Measurements from ENCODE around the gene EDNRA. TPM values are rescaled to one million over a fixed set of nuclear protein-coding genes. Genes with fewer than 3 reads are reported as not detected.
A peak's percentile ranks its signal among the peaks of the same experiment; 100 is the strongest.

The EDNRA gene
- polyA plus RNA-seq, 1 of the 3 experiments (the other 2 are of a cell fraction): 1.2 TPM

DNA sequence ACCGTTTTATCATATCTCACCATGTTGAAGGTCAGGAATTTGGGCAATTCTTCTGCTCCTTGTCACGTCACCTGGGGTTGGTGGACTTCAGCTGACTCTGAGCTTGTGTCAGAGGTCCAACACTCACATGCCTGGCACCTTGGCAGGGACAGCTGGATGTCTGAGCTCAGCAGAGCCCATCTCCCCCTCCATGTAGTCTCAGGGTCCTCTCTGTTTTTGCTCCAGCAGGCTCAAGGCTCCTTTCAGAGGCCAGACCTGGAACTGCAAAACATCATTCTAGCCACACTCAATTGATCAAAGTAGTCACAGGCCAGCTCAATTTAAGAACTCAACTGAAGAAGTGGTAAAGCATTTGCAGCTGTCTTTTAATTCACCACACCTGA is 45.4 kb downstream of the EDNRA start:
- no peaks in the 10 kb centered on the region for H4K20me1 ChIP-seq (ENCODE audit: insufficient read depth)
- ChIA-PET POLR2A (no interaction called here), CTCF (interaction anchor here (1.1 to 1.6 kb wide), 2 partner anchors 9 to 17 kb away, joined by 3 to 6 read pairs; no protein-coding TSS in a partner anchor)
- peaks cover 0 to 2% of the 10 kb centered on the region in 2 experiments; a peak in 3 of 4 replicates for H3K4me1 ChIP-seq (ENCODE audit: control insufficient read depth in 1 of 2, insufficient read depth in 2 of 2, low read depth in 1 of 2, low read length in 1 of 2)
- H3K27me3 ChIP-seq (ENCODE audit: insufficient read depth): no peaks in the 10 kb centered on the region
- H3K9me2 ChIP-seq: no peaks in the 10 kb centered on the region
- no peak overlapping the region for H2AFZ ChIP-seq (ENCODE audit: low read depth)
- no peak overlapping the region for H3K27ac ChIP-seq (ENCODE audit: low read depth in 2 of 2, low read length in 1 of 2)
- H3K36me3 ChIP-seq (replicated peaks in 1 of 2; ENCODE audit: control insufficient read depth in 1 of 2, insufficient read depth in 2 of 2, low read length in 1 of 2): no peaks in the 10 kb centered on the region
- no peak for TF ChIP-seq FOXJ3 (CRISPR knock-in tag; IDR thresholded peaks at IDR 0.05)
- no peak for TF ChIP-seq ELF1 (IDR thresholded peaks at IDR 0.05)
- no peak for TF ChIP-seq EP300 (IDR thresholded peaks at IDR 0.05; ENCODE audit: borderline replicate concordance in 1 of 2, low read depth in 1 of 2, low read length in 1 of 2)
- 0 out of 2 replicates have a peak, but pooled peaks have one; percentile 10 for TF ChIP-seq RAD21 (IDR thresholded peaks at IDR 0.05; ENCODE audit: low read length)
- TF ChIP-seq RCOR1 (IDR thresholded peaks at IDR 0.05; ENCODE audit: low read length): no peak
- TF ChIP-seq, protein P1, sequence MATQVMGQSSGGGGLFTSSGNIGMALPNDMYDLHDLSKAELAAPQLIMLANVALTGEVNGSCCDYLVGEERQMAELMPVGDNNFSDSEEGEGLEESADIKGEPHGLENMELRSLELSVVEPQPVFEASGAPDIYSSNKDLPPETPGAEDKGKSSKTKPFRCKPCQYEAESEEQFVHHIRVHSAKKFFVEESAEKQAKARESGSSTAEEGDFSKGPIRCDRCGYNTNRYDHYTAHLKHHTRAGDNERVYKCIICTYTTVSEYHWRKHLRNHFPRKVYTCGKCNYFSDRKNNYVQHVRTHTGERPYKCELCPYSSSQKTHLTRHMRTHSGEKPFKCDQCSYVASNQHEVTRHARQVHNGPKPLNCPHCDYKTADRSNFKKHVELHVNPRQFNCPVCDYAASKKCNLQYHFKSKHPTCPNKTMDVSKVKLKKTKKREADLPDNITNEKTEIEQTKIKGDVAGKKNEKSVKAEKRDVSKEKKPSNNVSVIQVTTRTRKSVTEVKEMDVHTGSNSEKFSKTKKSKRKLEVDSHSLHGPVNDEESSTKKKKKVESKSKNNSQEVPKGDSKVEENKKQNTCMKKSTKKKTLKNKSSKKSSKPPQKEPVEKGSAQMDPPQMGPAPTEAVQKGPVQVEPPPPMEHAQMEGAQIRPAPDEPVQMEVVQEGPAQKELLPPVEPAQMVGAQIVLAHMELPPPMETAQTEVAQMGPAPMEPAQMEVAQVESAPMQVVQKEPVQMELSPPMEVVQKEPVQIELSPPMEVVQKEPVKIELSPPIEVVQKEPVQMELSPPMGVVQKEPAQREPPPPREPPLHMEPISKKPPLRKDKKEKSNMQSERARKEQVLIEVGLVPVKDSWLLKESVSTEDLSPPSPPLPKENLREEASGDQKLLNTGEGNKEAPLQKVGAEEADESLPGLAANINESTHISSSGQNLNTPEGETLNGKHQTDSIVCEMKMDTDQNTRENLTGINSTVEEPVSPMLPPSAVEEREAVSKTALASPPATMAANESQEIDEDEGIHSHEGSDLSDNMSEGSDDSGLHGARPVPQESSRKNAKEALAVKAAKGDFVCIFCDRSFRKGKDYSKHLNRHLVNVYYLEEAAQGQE (IDR thresholded peaks at IDR 0.05; ENCODE audit: low read depth, low read length): no peak
- no peak for TF ChIP-seq CTCF (IDR thresholded peaks at IDR 0.05)
- H3F3A ChIP-seq (replicated peaks; ENCODE audit: insufficient read depth): no peaks in the 10 kb centered on the region
- no peak overlapping the region for H3K4me2 ChIP-seq
- H3K9ac ChIP-seq: no peak overlapping the region
- H3K9me3 ChIP-seq: no peaks in the 10 kb centered on the region
- DNase-seq: no peak
- 66% methylated on average over 2 of the region's 2 CpGs for WGBS (ENCODE audit: low lambda C conversion rate)
- no peaks in the 10 kb centered on the region for H3K79me2 ChIP-seq (ENCODE audit: insufficient read depth)
- no peak overlapping the region for H3K4me3 ChIP-seq (ENCODE audit: low read depth in 2 of 2, low read length in 1 of 2)

- WGBS (ENCODE audit: low lambda C conversion rate): 90% methylated on average over 2 of the region's 2 CpGs
- H3K4me1 ChIP-seq (ENCODE audit: control insufficient read depth in 1 of 2, insufficient read depth in 2 of 2, low read depth in 1 of 2, low read length in 1 of 2): peaks cover 0 to 2% of the 10 kb centered on the region in 2 experiments; a peak in 3 of 4 replicates
- H3K27me3 ChIP-seq (ENCODE audit: insufficient read depth): no peaks in the 10 kb centered on the region
- CTCF ChIA-PET: interaction anchor here (1.1 to 2.3 kb wide), 2 partner anchors 9 to 62 kb away, joined by 3 to 13 read pairs; no protein-coding TSS in a partner anchor
- no peaks in the 10 kb centered on the region for H3K79me2 ChIP-seq (ENCODE audit: insufficient read depth)
- no peak overlapping the region for H3K27ac ChIP-seq (ENCODE audit: low read depth in 2 of 2, low read length in 1 of 2)
- no peaks in the 10 kb centered on the region for H3F3A ChIP-seq (replicated peaks; ENCODE audit: insufficient read depth)
- H3K4me2 ChIP-seq: no peak overlapping the region
- no peak overlapping the region for H3K4me3 ChIP-seq (ENCODE audit: low read depth in 2 of 2, low read length in 1 of 2)
- TF ChIP-seq USF1 (IDR thresholded peaks at IDR 0.05; ENCODE audit: borderline replicate concordance, low read depth) (no peak), NFIC (IDR thresholded peaks at IDR 0.05; ENCODE audit: borderline replicate concordance) (no peak), JUND (IDR thresholded peaks at IDR 0.05) (no peak), YY1 (IDR thresholded peaks at IDR 0.05; ENCODE audit: low read depth) (no peak), SMC3 (IDR thresholded peaks at IDR 0.05; ENCODE audit: low read depth, low read length) (no peak)
- no peaks in the 10 kb centered on the region for H4K20me1 ChIP-seq (ENCODE audit: insufficient read depth)
- H3K9me2 ChIP-seq: no peaks in the 10 kb centered on the region
- no peaks in the 10 kb centered on the region for H3K9me3 ChIP-seq
- H3K9ac ChIP-seq: no peak overlapping the region
- H3K36me3 ChIP-seq (replicated peaks in 1 of 2; ENCODE audit: control insufficient read depth in 1 of 2, insufficient read depth in 2 of 2, low read length in 1 of 2): no peaks in the 10 kb centered on the region
- DNase-seq: no peak
- POLR2A ChIA-PET: no interaction called here
- H2AFZ ChIP-seq (ENCODE audit: low read depth): no peak overlapping the region
These were observed 47.2 kb downstream of the EDNRA start for GRCh38 chr4:147528054-147528453.

All from SK-N-SH (cell line).